ENCODE data around the gene PRDM15. TPM values are rescaled to one million over a fixed set of nuclear protein-coding genes. Genes with fewer than 3 reads are reported as not detected.

Gene PRDM15
- total RNA-seq, 4 donors from 2014 or later, result 4.7 to 9.2 (median 5.4) TPM

GRCh38 chr21:41848958-41849580 lies 30.1 kb downstream of the PRDM15 start:
- no peaks in the 10 kb centered on the region for H3K27me3 ChIP-seq
- DNase-seq, result no peak
- TF ChIP-seq CTCF (IDR thresholded peaks at IDR 0.05) (no peak), POLR2A (IDR thresholded peaks at IDR 0.05) (no peak)
- no peak overlapping the region for H3K4me3 ChIP-seq
- H3K36me3 ChIP-seq, result peaks cover 0 to 89% (median 2%) of the 10 kb centered on the region in 3 donors
- intact Hi-C loops (cut with DNase I), result no loop called here
- no peaks in the 10 kb centered on the region for H3K9me3 ChIP-seq
- no peak overlapping the region for H3K27ac ChIP-seq
- 82 to 88% methylated on average over 13 to 14 of the region's 15 CpGs for WGBS, 2 donors
- no peaks in the 10 kb centered on the region for H3K4me1 ChIP-seq

GRCh38 chr21:41848533-41848932 lies 30.6 kb downstream of the PRDM15 start:
- WGBS, 2 donors, result 76 to 78% methylated on average over 8 of the region's 8 CpGs
- no peak for TF ChIP-seq CTCF (IDR thresholded peaks at IDR 0.05)
- no peak for TF ChIP-seq POLR2A (IDR thresholded peaks at IDR 0.05)
- intact Hi-C loops (cut with DNase I), result no loop called here
- no peaks in the 10 kb centered on the region for H3K4me1 ChIP-seq
- no peak overlapping the region for H3K4me3 ChIP-seq
- H3K9me3 ChIP-seq, result no peaks in the 10 kb centered on the region
- peaks cover 0 to 84% (median 0%) of the 10 kb centered on the region in 3 donors for H3K36me3 ChIP-seq
- no peak overlapping the region for H3K27ac ChIP-seq
- DNase-seq, result no peak
- no peaks in the 10 kb centered on the region for H3K27me3 ChIP-seq

GRCh38 chr21:41847066-41847804 lies 31.9 kb downstream of the PRDM15 start:
- H3K36me3 ChIP-seq, result peaks cover 0 to 71% (median 0%) of the 10 kb centered on the region in 3 donors
- no peaks in the 10 kb centered on the region for H3K9me3 ChIP-seq
- no peak for TF ChIP-seq CTCF (IDR thresholded peaks at IDR 0.05)
- no peak for TF ChIP-seq POLR2A (IDR thresholded peaks at IDR 0.05)
- H3K27ac ChIP-seq, result no peak overlapping the region
- DNase-seq, result no peak
- no peaks in the 10 kb centered on the region for H3K4me1 ChIP-seq
- WGBS, 2 donors, result 92 to 94% methylated on average over 10 to 15 of the region's 21 CpGs
- intact Hi-C loops (cut with DNase I), result no loop called here
- no peaks in the 10 kb centered on the region for H3K27me3 ChIP-seq
- H3K4me3 ChIP-seq, result no peak overlapping the region

GRCh38 chr21:41846536-41846935 lies 32.6 kb downstream of the PRDM15 start:
- Histone ChIP-seq H3K4me1 (no peaks in the 10 kb centered on the region), H3K9me3 (no peaks in the 10 kb centered on the region), H3K27me3 (no peaks in the 10 kb centered on the region), H3K36me3 (peaks cover 0 to 64% (median 0%) of the 10 kb centered on the region in 3 donors), H3K27ac (no peak overlapping the region), H3K4me3 (no peak overlapping the region)
- intact Hi-C loops (cut with DNase I), result no loop called here
- WGBS, 2 donors, result 80 to 89% methylated on average over 5 to 7 of the region's 7 CpGs
- TF ChIP-seq CTCF (IDR thresholded peaks at IDR 0.05) (no peak), POLR2A (IDR thresholded peaks at IDR 0.05) (no peak)
- no peak for DNase-seq

GRCh38 chr21:41846033-41846317 lies 33.2 kb downstream of the PRDM15 start:
- DNase-seq, result no peak
- H3K4me1 ChIP-seq, result no peaks in the 10 kb centered on the region
- no peak for TF ChIP-seq CTCF (IDR thresholded peaks at IDR 0.05)
- no peak for TF ChIP-seq POLR2A (IDR thresholded peaks at IDR 0.05)
- H3K4me3 ChIP-seq, result no peak overlapping the region
- H3K27me3 ChIP-seq, result no peaks in the 10 kb centered on the region
- H3K36me3 ChIP-seq, result peaks cover 0 to 61% (median 0%) of the 10 kb centered on the region in 3 donors
- peaks cover 0 to 3% (median 0%) of the 10 kb centered on the region in 3 donors for H3K9me3 ChIP-seq
- H3K27ac ChIP-seq, result no peak overlapping the region
- 81 to 82% methylated on average over 6 of the region's 6 CpGs for WGBS, 2 donors
- intact Hi-C loops (cut with DNase I), result no loop called here

Data from esophagus squamous epithelium (tissue), 5 donors.